ENCODE results near the gene OSBPL2.

The OSBPL2 gene

DNA sequence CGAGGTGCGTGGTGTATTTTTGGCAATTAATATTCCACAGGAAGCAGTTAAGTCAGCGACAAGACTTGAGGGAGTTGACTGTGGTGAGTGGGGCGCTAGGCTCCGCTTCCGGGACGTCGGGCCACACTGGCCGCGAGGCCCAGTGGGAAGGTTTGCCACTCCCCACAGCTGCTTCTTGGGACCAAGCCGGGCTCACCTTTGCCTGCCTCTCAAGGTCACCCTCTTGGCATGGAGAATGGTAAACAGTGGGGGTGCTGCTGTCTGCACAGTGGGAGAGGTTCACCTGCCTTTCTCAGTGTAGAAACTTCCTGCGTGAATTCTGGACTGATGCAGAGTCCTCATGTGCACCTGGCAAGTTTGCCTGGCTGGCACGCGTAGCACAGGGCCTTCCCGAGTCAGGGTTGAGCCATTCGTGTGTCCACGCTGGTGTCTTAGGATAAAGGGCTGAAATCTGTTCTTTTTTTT is 6.4 kb downstream of the OSBPL2 start:
- no peak for DNase-seq (ENCODE audit: extremely low read depth, low read depth)
- TF ChIP-seq, protein P1, sequence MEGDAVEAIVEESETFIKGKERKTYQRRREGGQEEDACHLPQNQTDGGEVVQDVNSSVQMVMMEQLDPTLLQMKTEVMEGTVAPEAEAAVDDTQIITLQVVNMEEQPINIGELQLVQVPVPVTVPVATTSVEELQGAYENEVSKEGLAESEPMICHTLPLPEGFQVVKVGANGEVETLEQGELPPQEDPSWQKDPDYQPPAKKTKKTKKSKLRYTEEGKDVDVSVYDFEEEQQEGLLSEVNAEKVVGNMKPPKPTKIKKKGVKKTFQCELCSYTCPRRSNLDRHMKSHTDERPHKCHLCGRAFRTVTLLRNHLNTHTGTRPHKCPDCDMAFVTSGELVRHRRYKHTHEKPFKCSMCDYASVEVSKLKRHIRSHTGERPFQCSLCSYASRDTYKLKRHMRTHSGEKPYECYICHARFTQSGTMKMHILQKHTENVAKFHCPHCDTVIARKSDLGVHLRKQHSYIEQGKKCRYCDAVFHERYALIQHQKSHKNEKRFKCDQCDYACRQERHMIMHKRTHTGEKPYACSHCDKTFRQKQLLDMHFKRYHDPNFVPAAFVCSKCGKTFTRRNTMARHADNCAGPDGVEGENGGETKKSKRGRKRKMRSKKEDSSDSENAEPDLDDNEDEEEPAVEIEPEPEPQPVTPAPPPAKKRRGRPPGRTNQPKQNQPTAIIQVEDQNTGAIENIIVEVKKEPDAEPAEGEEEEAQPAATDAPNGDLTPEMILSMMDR (IDR thresholded peaks at IDR 0.05; ENCODE audit: low read depth, low read length) = no peak

DNA sequence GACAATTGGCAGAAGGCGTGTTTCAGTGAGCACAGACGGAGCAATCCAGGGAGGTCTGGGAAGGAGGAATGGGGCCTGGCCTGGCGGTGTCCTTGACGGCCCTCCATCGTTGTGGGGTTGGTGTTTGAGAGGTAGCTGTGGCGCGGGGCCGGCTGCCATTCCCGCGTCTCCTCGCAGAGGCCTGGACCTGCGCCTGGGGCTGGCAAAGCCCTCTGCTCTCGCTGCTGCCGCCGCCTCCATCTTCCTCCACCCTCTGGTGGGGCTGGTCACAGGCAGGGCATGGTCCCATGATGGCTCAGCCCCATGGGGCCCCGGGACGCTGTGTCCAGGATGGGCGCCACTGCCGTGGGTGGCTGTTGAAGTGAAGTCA is 7.6 kb downstream of the OSBPL2 start:
- TF ChIP-seq, protein P1 (IDR thresholded peaks at IDR 0.05; ENCODE audit: low read depth, low read length) = no peak

DNA sequence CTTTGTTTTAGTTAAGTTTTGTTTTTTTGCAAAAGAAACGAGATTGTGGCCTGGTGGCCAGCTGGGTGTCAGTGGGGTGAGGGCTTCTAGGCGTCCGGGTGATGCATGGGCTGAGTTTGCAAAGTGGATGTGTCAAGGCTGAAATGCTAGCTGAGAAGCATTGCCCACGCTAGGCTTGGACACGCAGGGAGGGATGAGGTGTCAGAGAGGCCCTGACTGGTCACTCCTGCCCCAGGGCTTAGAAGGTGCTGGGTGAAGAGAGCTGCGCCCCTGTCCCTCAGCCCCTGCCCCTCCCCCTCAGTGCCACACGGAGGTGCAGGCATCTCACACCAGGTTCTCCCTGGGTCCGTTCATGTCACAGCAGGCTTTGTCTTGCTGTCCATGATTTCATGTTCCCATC is 8.1 kb downstream of the OSBPL2 start:
- TF ChIP-seq, protein P1 (IDR thresholded peaks at IDR 0.05; ENCODE audit: low read depth, low read length) = no peak

More for the DNA sequence above, 7.6 kb downstream of the OSBPL2 start:
- no peak for DNase-seq (ENCODE audit: extremely low read depth, low read depth)

DNA sequence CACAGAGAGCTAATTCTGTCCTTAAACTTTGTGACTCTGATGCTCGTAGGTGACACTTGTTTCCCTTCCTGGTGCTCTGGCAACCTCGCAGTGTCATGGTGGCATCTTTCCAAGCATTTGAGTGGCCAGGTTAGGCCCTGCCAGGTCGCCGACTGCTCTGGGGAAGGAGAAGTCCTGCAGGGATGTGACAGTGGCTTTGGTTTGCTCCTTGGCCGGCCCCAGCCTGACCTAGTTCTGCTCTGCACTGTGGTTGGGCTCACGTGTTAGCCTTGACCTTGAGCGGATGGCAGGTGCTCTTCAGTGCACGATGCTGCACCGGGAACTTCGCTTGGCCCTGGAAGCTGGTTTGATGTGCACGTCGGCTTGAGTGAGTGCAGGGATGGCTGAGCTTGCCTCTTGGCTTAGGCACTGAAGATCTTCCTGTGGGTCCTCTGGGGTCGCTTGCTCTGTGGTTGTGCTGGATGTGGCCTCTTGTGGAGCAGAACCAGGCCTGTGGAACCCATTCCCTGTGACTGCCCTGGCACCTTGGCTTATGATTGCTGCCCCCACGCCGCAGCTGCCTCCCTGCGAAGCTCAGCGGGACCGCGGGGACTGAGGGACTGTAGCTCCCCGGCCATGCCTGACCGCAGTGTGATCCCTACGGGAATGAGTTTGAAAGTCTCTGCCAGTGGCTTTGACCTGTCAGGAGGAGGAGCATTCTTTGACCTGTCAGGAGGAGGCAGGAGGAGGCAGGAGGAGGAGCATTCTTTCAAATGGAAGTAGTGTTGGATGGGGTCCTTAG is 8.7 kb downstream of the OSBPL2 start:
- TF ChIP-seq, protein P1 (IDR thresholded peaks at IDR 0.05; ENCODE audit: low read depth, low read length) = no peak
- DNase-seq (ENCODE audit: extremely low read depth, low read depth) = no peak

More for the DNA sequence above, 8.1 kb downstream of the OSBPL2 start:
- DNase-seq (ENCODE audit: extremely low read depth, low read depth) = no peak

DNA sequence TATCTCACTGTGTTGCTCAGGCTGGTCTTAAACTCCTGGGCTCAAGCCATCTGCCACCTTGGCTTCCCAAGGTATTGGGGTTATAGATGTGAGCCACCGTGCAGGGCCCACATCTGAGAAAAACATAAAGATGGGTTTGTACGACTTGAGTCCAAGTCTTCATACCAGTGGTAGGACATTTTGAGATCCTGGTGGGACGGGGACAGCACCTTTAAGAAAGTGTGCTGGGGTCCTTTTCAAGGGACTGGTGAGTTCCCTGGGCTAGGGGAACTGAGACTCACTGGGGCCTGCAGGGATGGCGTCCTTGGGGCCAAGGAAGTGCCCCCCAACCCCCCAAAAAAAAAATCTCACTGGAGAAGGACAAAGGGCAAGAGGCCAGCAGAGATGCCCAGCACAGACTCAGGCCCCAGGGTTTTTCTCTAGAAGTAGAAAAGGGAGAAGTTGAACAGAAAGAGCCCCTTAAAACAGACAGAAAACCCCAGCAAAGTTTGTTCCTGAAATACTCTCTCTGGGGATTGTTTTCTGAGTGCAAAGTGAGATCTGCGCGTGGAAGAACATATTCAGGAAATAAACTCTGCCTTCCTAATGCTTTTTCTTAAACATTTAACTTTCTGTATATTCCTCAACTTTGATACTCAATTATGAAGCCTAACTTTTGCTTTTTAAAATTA is 10.7 kb downstream of the OSBPL2 start:
- TF ChIP-seq, protein P1 (IDR thresholded peaks at IDR 0.05; ENCODE audit: low read depth, low read length) = no peak
- no peak for DNase-seq (ENCODE audit: extremely low read depth, low read depth)

DNA sequence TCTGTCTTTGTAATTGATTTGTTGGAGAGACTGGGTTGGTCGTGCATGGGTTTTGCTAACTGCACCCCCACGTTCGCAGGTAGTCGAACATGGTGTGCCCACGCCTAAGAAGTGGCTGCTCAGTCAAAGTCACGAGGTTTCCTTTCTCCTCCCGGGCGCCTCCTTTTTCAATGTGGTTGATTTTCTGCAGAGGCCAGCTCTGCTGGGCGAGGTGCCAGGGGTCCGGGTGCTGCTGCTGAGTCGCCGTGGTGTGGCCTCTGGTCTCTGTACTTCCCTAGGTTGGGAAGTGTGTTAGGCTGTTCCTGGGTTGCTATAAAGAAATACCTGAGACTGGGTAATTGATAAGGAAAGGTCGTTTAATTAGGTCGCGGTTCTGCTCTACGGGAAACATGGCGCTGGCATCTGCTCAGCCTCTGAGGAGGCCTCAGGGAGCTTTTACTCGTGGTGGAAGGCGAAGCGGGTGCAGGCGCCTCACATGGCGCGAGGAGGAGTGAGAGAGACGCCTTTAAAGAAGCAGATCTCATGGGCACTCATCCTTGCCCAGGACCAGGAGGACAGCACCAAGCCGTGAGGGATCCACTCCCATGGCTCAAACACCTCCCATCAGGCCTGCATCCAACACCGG is 14.1 kb downstream of the OSBPL2 start:
- DNase-seq (ENCODE audit: extremely low read depth, low read depth) = no peak
- TF ChIP-seq, protein P1 (IDR thresholded peaks at IDR 0.05; ENCODE audit: low read depth, low read length) = no peak

DNA sequence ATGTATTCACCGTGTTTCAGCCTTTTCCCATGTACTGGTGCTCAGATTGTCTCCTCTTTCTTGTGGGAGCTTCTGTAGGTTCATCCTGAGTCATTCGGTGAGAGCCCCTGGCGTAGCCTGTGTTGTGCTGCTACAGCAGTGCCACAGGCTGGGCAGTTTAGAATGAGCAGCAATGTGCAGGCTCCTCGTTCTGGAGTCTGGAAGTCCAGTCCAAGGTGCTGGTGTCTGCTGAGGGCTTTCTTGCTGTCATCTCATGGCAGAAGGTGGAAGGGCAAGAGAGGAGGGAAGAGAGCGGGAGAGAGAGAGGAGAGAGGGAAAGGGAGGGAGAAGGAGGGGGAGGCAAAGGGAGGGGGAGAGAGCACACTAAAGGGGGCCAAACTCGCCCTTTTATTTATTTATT is 15.1 kb downstream of the OSBPL2 start:
- TF ChIP-seq, protein P1 (IDR thresholded peaks at IDR 0.05; ENCODE audit: low read depth, low read length) = no peak
- no peak for DNase-seq (ENCODE audit: extremely low read depth, low read depth)

Measured in AG09319 (cell line).